Activated effector memory CD4-positive, alpha-beta T cell treated with anti-CD3 and anti-CD28 coated beads, Interleukin-2, amount 50 U/mL, for 16 hours (primary cell): ENCODE data around the gene CCM2.

Experiments
- DNase-seq: peaks from one replicate; pipeline ENCODE4 v3.0.0-alpha.2; 2020

CCM2 gene

GRCh38 chr7:45037876-45038275 is 37.9 kb downstream of the CCM2 start:
- DNase-seq: no peak

DNA sequence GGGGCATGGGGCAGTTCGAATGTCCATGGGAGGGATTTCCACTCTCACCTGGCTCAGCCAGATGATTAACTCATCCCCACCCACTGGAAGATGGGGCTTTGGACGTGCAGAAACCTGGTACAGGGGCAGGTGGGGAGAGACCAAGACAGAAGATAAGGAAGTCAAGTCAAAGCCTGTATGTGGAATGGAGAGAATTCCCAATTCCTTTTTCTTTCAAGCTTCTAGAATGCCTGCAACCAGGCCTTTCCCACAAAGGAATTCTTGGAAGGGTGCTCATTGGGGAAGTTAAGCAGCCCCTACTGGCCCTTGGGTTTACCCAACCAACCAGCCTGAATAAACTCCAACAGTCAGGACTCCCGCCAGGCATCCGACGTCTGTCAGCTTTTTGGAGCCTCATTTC is 39.1 kb downstream of the CCM2 start:
- no peak for DNase-seq

GRCh38 chr7:45044338-45044737 is 44.3 kb downstream of the CCM2 start:
- DNase-seq: no peak

DNA sequence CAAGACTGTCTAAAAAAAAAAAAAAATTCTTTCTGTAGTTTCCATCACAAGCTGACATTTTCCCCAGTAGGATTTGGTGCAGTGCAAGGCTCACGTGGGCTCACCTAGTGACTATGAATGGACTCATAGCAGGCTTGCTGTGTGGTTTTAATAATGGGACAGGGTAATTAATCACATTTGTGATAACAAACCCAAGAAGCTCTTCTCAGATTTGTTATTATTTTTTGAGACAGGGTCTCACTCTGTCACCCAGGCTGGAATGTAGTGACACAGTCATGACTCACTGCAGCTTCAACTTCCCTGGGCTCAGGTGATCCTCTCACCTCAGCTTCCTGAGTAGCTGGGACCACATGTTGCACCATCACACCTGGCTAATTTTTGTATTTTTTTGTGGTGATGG is 48.7 kb downstream of the CCM2 start:
- no peak for DNase-seq

- no peak for DNase-seq
These were observed 50.2 kb downstream of the CCM2 start for GRCh38 chr7:45050198-45050597.

- DNase-seq: no peak
These were observed 52.0 kb downstream of the CCM2 start for GRCh38 chr7:45052011-45052410.

DNA sequence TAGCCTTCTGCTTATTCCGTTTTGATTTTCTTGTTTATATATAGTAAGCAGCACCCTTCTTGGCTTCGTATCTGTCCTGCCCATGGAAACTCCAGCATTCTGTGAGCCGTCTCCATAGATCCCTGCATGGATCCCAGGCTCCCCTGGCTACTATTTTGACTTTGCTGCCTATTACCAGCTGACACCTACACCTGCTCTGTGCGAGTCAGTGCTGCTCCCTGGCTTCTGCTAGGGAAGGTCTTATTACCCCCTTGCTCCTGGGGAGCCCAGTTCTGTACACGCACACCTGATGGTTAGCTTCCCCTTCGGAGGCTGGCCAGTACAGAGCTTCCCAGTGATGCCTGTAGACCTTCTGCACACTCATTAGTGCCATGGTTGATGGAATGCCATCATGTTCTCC is 53.4 kb downstream of the CCM2 start:
- DNase-seq: no peak

DNA sequence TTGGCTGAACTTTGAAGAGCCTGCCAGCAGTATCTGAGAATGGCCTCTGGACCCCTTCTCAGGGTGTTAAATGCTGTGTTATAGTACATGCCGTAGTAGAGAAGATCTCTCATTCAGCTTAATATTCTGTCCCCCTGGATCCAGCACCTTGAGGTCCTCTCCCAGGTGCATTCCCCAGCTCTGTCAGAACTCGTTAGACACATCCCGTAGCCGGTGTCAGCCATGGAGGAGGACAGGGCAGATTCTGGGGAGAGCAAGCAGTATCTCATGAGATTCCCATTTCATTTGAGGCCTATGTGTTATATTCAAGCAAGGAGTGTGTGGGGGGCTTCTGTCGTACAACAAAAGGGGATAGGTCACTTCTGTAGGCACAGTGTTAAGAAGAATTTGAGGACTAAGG is 53.9 kb downstream of the CCM2 start:
- no peak for DNase-seq

DNA sequence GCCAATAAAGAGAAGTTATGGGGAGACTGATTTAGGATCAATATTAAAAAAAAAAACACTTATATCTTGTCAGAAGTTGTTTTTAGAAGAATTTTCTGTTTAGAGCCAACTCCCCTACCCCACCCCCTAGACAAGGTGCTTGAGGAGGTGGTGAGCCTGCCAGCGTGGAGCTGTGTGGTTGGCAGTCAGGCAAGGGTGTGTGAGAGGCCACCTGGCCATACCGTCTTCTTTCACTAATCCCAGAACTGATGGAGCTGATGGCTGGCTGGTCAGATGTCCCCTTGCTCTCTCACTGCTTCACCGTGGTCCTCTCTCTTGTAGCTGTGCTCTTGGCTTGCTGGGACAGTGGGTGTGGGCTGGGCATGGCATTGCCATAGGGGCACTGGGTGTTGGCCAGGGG is 54.4 kb downstream of the CCM2 start:
- DNase-seq: peak; percentile 44

DNA sequence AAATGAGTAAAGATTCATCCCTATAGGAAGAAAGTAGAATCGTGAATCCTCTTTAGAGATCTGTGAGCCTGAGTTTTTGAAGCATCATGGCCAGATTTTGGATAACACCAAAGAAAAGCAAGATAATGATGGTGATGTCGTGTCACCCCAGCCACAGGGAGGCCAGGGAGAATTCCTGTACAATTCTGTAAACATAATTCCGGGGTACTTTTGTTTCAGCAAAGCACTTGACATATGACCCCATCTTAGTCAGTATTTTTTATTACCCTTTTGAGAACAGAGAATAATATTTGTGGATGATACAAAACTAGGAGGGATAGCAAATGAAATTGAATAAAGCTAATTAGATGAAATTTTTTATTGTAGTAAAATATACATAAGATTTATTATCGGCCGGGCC is 55.0 kb downstream of the CCM2 start:
- no peak for DNase-seq

GRCh38 chr7:45055594-45056219 is 55.7 kb downstream of the CCM2 start:
- DNase-seq: peak; percentile 27

DNA sequence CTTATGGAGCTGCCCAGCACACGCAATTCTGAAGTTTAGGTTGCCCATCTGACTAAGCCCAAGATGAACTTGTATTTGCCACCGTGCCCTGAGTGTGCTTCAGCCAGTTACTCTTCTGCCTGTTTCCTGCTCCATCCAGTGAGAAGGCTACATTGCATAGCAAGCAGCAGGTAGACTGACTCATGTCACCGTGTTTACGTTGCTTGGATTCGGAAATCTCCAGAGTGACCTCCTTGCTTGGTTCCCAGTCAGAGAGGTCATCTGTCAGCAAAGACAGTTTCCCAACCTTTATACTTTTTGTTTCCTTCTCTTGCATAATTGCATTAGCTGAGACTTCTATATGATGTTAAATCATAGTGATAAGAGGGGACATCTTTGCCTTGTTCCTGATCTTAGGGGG is 57.9 kb downstream of the CCM2 start:
- no peak for DNase-seq

DNA sequence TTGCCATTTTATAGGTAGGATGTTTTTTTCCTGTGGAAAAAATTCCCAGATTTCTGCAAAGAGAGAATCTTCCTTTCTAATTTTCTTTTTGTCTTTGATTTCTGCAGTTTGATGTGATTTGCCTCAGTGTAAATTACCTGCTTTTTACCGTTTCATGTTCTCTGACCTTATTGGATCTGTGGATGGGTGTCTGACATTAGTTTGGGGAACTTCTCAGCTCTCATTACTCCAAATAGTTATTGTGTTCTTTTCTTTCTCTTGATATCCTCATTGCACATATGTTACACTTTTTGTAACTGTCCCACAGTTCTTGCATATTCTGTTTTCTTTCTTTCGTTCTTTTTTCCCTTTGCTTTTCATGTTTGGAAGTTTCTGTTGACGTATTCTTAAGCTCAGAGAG is 60.3 kb downstream of the CCM2 start:
- no peak for DNase-seq

- DNase-seq: no peak
These were observed 61.4 kb downstream of the CCM2 start for GRCh38 chr7:45061352-45061751.

DNA sequence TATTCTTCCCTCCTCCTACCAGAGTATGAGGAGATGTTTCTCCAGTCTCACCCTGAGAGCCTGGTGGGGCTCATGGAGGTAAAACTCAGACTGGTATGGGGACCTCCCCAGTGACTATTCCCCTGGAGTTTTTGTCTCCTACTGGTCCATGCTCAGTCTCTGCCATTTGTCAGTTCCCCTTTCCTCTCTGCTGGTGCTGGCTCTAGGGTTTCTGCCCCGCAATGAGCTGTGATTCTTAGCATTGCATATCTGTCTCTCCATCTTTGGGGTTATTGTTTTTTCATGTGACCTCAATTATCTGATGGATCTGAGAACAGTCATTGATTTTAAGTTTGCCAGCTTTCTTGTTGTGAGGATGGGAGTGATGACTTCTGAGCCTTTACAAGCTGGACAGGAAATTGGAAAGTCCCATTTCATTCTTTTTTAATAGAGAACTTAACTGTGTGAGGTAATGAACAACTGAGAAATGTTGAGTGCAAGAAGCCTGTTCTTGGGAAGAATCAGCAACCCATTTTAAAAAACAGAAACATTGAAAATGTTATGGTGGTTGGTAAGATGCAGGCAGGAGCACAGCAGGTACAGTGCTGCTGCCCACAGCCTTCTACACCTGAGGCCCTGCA is 61.9 kb downstream of the CCM2 start:
- no peak for DNase-seq

DNA sequence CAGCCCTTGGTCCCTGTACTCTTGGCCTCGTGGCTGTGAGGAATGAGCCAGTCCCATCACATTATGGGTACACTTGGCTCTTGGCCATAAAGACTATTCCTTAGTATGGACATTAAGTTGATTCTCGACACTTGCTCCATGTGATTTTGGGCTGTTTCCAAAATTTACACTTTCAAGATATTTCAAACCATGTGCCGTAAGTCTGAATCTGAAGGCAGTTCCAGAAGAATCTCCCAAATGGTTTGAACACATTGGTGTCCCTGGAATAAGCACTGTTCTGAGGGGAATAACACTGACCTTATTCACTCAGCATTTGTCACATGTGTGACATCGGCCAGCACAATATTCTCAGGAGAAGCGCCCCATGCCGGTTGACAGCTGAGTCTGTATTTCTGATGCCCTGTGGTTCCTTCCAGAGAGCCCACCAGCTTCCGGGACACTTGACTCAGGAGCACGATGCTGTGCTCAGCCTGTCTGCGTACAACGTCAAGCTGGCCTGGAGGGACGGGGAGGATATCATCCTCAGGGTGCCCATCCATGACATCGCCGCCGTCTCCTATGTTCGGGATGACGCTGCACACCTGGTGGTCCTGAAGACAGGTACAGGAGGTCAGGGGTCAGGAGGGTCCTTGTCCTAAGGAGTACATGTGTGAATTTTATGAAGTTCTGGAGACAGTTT is 64.2 kb downstream of the CCM2 start:
- no peak for DNase-seq

DNA sequence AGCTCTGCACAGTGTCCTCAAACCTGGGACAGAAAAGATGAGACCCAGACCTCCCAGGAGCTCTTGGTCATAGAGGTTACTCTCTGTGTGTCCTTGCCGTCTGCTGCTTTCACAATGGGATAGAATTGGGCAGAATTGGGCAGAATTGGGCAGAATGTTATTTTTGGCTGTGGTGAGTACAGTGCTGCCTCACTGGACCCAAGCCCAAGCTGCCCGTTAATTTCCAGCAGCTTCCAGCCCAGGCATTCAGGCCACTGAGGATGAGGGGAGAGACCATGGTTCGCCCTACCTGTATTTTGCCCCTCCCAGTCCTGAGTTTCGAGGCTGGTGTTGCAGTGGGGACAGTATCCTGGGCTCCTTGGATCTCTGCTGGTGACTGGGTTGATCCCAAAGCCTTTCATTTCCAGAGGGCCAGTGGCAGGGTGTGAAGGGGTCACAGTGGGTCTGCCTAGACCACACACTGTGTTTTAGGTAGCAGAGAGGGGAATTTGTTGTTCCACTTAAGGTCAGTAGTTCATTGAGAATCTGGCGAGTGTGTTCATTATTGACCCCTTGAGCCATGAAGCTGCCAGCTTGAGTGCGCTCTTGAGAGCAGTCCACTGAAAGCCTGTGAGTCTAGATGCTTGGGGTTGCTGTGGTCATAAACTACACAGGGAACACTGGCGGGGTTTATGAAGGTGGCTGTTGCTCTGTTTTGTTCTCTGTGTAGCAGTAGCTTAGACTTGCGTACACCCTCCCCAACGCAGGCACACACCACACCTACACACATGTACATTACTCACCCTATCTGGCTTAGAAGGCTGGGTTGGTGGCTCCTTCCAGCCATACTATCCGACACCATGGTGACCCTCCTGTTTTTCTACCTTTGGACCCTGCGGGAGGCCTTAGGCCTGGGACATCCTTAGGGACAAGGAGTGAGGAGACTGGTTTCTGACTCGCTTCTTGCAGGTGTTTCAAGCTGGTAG is 65.3 kb downstream of the CCM2 start:
- DNase-seq: no peak

GRCh38 chr7:45066409-45066808 is 66.4 kb downstream of the CCM2 start:
- DNase-seq: no peak

DNA sequence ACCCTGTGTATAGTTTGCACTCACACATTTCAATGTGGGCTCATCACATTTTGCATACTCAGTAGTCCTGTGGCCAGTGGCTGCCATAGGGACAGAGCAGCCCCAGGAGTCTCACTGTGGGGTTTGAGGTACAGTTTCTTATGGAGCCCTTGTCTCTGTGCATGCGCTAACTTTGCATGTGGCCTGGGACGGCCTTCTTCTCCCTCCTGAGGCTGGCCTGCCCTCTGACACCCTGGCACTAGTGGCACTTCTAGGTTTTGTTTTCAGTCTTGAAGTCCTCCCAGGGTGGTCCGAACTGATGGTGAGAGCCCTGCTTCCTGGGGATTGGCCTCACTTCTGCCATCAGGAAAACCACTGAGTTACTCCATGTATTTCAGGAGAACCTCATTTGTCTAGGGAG is 67.6 kb downstream of the CCM2 start:
- peak; percentile 56 for DNase-seq

DNA sequence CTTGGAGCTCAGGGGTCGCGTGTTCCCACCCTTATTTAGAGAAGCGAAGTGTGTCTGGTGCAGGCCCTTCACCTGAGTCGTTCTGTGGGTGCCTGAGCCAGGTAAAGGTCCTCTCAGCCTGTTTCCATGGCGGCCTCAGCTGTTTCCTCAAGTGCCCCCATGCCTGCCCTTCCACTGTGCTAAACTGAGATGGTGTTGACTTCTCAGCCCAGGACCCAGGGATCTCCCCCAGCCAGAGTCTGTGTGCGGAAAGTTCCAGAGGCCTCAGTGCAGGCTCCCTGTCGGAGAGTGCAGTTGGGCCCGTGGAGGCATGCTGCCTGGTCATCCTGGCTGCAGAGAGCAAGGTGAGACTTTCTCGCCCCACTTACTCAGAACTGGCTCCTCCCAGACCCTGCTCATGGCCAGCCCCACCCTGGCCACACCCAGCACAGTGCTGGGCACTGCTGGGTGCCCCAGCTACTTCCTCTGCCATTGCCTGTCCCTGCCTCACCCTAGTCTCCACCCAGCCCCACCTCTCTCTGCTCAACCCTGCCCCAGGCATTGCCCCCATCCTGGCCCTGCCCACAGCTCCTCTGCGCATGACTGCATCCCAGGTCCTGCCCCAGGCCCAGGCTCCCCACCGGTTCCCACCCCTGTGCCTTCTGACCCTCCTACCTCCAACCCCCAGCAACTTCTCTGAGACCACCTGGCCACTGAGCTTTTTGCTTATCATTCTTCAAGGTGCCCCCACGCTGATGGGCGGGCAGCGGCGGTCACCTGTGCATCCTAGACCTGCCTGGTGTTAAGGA is 68.4 kb downstream of the CCM2 start:
- DNase-seq: peak; percentile 56

GRCh38 chr7:45069444-45070253 is 69.6 kb downstream of the CCM2 start:
- DNase-seq: peak; percentile 52

- DNase-seq: peak; percentile 39
These were observed 70.2 kb downstream of the CCM2 start for GRCh38 chr7:45070254-45070642.
